ENCODE measurements around the gene EFCAB7.

DNA sequence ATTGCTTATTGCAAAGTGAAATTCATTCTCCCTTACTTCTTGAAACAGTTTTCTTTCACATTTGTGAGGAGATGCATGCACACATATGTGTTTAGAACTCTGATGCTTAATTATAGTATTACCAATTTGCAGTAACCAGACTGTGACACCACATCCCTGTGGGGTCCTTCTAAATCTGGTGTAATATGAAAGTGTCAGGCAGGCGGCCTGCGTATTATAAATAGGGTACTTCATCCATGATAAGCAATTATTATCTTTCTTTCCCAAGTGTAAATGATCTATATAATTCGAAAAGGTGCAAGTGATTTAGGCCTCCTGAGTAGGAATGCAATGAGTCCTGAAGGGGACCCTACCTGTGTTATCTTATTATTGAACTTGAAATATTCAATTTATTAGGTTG is 876 bp downstream of the EFCAB7 start:
- TF ChIP-seq, protein P1, sequence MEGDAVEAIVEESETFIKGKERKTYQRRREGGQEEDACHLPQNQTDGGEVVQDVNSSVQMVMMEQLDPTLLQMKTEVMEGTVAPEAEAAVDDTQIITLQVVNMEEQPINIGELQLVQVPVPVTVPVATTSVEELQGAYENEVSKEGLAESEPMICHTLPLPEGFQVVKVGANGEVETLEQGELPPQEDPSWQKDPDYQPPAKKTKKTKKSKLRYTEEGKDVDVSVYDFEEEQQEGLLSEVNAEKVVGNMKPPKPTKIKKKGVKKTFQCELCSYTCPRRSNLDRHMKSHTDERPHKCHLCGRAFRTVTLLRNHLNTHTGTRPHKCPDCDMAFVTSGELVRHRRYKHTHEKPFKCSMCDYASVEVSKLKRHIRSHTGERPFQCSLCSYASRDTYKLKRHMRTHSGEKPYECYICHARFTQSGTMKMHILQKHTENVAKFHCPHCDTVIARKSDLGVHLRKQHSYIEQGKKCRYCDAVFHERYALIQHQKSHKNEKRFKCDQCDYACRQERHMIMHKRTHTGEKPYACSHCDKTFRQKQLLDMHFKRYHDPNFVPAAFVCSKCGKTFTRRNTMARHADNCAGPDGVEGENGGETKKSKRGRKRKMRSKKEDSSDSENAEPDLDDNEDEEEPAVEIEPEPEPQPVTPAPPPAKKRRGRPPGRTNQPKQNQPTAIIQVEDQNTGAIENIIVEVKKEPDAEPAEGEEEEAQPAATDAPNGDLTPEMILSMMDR (IDR thresholded peaks at IDR 0.05), result no peak
- TF ChIP-seq POLR2A (IDR thresholded peaks at IDR 0.05), result no peak
